Activated CD4-positive, alpha-beta T cell treated with anti-CD3 and anti-CD28 coated beads, Interleukin-2, amount 50 U/mL, for 4 hours (primary cell): Measurements from ENCODE around the gene TTC23.

Experiments used
- DNase-seq, 2 experiments: peaks; one replicate each; pipeline ENCODE4 v3.0.0-alpha.2; 2020

TTC23 gene

GRCh38 chr15:99163271-99164062 lies 85.9 kb downstream of the TTC23 start:
- no peak for DNase-seq

- DNase-seq: no peak
Measured at GRCh38 chr15:99158626-99159412, 90.6 kb downstream of the TTC23 start.

GRCh38 chr15:99157456-99157855 lies 91.9 kb downstream of the TTC23 start:
- no peak for DNase-seq

DNA sequence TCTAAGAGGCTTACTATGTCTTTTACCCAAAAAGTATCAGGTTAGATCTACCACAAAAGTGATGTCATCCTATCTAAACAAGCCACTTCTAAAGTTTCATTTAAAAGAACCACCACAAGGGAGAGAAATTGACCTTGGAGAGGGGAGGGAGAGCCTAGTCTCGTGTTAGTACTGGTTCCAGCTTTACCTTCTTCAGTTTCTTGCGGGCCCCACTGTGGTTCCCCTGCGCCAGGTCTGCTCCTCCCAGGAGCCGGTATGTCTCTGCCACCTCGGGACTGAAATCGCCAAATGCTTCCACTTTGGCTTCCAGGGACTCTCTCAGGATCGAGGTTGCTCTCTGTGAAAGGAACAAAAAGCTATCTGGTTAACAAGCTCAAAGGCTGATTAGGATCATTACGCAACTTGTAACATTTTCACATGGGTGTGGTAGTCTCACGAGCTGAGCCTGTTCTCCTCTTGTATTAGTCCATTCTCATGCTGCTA lies 93.4 kb downstream of the TTC23 start:
- DNase-seq: no peak

DNA sequence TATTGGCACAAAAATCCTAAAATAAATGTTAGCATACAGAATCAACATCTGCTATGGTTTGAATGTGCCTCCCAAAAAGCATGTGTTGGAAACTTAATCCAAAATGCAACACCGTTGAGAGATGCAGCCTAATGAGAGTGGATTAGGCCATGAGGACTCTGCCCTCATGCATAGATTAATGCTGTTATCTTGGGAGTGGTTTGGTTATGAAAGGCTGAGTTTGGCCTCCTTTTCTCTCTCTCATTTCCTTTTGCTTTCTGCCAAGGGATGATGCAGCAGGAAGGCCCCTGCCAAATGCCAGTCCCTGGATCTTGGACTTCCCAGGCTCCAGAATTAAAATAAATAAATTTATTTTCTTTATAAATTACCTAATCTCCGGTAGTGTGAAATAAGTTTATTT lies 95.1 kb downstream of the TTC23 start:
- no peak for DNase-seq

DNA sequence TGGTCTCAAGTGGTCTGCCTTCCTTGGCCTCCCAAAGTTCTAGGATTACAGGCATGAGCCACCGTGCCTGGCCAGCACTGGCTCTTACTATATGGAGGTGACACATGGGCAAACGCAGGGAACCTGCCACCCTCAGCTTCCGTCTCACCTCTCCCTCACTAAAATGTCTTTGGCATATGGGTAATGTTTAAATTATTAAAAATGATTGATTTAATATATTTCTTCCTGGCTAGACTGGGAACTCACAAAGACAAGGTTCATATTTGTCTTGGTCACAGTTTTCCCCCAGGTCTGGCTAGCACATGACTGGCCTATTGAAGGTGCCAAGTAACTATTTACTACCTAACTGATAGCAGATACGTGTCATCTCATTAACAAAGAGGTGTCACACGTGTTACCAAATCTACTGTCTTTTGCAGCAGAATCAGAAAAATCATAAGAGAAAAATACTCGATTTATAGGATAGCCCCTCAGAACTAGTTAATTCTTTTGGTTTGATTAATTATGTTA lies 96.3 kb downstream of the TTC23 start:
- DNase-seq: no peak

DNA sequence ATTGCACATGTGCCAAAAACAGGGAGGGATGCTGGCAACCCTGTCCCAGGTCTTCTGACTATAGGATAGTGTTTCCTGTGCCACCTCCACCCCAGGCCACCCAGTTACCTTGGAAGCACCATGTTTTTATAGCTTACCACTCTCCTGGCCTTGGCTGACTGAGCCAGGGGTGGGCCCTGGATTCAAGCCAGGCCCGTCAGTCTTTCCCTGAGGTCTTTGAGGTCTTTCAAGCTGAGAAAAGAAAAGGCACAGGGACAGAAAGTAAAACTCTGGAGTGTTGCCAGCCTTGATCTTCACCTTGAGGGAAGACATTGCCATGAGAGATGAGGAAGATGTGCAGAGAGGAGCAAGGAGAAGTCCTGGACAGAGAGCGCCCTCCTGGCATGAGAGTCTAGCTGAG lies 98.2 kb downstream of the TTC23 start:
- DNase-seq: no peak

DNA sequence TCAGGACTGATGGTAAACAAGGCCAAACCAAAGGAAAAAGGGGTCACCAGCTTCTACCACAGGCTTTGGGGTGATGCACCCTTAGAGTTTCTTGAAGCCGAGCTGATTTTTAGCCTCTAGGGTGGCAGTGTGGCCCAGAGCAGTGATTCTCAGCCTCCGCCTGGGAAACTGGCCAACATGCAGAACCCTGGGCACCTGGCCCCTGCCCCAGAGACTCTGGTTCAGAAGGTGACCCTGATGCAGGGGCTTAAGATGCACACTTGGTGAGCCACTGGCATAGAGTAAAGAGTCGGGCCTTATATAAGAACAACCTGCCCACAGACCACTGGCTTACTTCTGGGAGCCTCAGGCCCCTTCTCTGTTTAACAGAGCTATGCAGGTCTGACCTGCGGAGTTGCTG lies 100.0 kb downstream of the TTC23 start:
- no peak for DNase-seq

GRCh38 chr15:99148851-99149276 lies 100.5 kb downstream of the TTC23 start:
- DNase-seq: no peak

DNA sequence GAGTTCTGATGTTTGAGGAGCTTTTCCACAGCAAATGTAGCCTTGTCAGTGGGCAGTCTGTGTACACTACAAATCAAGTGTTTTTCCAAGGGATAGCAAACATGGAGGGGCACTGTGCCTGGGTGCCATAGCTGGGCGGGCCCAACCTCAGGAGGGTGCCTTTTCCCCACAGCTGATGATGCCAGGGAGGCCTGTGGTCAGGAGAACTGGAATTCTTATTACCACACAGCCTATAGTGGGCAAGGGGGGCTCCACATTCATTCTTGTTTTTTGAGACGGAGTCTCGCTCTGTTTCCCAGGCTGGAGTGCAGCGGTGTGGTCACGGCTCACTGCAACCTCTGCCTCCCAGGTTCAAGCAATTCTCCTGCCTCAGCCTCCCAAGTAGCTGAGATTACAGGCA lies 102.7 kb downstream of the TTC23 start:
- no peak for DNase-seq

DNA sequence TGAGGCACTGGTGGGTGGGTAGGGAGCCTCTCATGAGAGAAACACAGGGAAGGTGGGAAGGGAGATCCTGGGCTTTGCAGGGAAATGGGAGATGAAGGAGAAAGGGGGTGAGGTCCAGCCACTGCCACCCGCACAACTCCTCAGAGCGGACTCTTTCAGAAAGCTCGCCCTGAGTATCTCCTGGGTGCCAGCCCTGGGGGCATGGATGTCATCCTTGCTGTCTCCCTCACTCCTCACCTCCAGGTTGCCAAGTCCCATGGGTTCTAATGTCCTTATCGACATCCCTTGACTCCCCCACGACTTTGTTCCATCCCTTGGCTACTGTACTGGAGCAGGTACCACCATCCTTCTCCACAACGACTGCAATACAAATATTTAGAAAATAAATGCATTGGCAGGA lies 103.6 kb downstream of the TTC23 start:
- no peak for DNase-seq

- DNase-seq: no peak
Measured at GRCh38 chr15:99145005-99145404, 104.4 kb downstream of the TTC23 start.

- DNase-seq: no peak
Measured at GRCh38 chr15:99143655-99144610, 105.4 kb downstream of the TTC23 start.

DNA sequence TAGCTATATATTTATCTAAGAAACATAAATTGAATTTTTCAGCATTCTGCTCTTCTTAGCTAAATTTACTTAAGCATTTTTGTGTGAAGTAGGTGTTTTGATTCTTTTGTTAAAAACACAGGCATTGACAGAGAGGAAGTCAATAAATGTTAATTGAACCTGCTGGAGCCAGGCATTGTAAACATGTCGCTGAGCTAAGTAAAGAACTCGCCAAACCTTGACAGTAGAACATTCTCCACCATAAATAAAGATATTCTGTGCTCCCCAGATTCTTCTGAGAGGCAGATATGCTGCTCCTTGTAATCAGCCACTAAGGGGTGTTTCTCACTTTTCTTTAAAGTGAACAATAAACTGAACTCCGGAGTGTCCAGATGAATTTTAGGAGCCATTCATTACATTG lies 106.1 kb downstream of the TTC23 start:
- DNase-seq: no peak

DNA sequence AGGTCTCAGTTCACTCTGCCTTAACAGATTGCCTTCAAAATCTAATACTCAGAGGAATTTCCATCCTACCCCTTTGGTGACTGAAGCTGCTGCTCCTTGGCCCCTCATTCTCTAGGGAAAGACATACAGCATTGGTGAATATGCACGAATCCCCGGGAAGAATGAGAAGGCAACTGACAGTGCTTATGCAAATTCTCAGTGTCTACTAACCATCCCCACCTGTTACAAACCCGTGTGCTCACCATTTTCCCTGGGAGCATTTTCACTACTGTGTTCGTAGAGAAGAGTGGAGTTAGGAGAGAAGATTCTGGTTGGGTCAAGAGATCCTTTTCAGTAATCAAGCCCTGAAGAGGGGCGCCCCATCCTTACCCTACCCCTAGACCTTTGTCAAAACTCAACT lies 106.8 kb downstream of the TTC23 start:
- no peak for DNase-seq

GRCh38 chr15:99141943-99142342 lies 107.4 kb downstream of the TTC23 start:
- DNase-seq: no peak

DNA sequence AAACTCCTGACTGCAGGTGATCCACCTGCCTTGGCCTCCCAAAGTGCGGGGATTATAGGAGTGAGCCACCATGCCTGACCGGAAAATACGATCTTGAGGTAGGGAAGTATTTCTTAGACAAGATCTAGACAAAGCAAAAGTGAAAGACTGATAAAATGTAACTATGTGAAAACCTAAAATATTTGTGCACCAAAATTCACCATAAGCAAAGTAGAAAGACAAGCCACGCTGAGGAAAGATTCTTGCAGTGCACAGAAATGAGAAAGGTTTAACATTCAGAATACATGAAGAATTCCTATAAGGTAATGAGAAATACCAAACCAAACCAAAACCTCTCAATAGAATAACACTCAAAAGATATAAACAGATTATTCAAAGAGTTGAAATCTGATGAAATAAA lies 108.8 kb downstream of the TTC23 start:
- DNase-seq: no peak

DNA sequence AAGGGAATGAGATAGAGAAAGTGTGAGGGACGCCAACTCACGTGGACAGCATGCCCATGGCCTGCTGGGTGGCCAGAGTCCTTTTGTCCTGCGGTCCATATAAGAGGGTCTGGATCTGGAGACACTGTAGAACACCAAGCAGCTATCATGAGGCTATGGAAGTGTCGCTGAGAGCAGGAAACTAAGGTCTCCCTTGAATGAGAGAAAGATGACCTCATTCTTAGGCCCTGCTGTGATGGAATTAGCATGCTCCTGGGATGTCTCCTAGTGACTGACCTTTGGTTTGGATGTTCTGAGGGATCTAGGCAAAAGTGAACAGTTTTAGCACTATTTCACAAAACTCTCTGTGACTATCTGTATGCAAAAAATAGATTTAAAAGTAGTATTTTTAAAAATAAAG lies 110.1 kb downstream of the TTC23 start:
- DNase-seq: no peak

DNA sequence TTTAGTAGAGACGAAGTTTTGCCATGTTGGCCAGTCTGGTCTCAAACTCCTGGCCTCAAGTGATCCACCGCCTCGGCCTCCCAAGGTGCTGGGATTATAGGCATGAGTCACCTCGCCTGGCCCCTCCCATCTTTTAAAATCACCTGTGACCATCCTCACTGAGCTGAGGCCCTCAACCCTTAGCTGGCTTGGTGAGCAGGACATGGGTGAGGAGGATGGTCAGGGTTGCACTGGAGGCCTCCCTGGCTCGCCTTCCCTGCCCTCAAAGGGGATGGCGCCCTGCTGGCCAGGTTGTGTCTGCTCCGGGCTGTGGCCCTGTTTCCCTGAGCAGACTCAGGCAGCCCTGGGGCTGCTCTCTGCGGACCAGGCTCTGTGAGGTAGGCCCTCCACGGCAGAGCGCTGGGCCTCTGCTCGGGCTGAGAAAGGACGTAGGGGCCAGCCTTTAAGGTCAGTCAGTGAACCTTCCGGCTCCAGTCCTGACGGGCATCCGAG lies 110.8 kb downstream of the TTC23 start:
- DNase-seq: no peak

DNA sequence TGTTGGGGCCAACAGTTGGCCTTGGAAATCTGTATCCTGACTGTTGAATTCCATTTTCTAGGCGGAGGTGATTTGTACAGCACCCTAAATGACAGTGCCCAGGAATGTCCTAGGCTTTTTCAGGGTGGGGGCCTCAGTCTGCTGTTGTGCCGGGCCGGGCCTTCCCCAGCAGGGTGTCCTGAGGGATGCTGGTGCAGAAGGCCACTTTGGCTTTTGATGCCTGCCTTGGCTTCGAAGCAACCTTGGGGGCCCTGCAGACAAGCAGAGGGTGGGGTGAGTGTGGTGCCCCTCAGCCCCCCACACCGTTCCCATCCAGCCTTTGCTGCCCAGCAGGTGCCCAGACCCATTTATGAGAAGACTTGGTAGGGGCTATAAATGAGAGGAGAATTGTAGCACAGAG lies 111.5 kb downstream of the TTC23 start:
- no peak for DNase-seq

DNA sequence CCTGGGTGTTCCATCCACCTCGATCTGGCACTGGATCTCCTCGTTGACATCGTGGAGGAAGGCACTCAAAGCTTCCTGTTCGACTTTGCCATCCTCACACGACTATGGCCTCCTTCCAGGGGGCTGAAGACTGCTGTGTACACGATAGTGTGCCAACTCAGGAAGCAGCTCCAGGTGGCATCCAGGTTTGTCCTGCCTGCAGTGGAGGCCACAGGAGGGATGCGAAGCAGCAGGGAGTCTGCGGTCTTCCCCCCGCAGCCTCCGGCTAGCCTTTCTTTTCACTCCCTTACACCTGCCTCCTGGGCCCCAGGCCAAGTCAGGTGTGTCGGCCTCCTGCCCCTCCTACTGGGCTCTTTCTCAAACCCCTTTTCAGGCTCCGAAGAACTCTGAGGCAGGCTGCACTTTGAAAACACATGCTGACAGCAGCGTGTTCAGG lies 112.3 kb downstream of the TTC23 start:
- no peak for DNase-seq

GRCh38 chr15:99135194-99135593 lies 114.2 kb downstream of the TTC23 start:
- DNase-seq: no peak
